ENCODE measurements around the gene TNNT1.

DNA sequence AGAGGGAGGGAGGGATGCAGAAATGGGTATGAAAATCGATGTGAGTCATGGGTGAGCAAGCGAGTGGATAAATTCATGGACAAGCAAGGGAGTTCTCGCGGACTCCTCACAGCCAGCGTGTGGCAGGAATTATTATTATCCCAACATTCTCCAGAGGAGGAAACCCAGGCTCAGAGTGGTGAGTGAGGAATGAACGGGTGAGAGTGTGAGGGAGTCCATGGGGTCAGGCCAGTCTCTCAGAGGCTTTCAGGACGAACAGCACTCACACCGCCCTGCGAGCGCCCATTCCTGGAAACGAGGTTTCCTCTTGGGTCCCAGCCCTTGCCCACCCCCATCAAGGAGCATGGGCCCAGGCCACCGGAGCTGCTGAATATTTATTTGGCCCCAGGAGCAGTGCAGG lies 23.7 kb upstream of the TNNT1 start:
- TF ChIP-seq, protein P1, sequence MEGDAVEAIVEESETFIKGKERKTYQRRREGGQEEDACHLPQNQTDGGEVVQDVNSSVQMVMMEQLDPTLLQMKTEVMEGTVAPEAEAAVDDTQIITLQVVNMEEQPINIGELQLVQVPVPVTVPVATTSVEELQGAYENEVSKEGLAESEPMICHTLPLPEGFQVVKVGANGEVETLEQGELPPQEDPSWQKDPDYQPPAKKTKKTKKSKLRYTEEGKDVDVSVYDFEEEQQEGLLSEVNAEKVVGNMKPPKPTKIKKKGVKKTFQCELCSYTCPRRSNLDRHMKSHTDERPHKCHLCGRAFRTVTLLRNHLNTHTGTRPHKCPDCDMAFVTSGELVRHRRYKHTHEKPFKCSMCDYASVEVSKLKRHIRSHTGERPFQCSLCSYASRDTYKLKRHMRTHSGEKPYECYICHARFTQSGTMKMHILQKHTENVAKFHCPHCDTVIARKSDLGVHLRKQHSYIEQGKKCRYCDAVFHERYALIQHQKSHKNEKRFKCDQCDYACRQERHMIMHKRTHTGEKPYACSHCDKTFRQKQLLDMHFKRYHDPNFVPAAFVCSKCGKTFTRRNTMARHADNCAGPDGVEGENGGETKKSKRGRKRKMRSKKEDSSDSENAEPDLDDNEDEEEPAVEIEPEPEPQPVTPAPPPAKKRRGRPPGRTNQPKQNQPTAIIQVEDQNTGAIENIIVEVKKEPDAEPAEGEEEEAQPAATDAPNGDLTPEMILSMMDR (IDR thresholded peaks at IDR 0.05), result no peak
- TF ChIP-seq POLR2A (IDR thresholded peaks at IDR 0.05), result no peak

Measured in Peyer's patch (tissue), 4 donors.